Liver (tissue), 3 donors: ENCODE results near the gene CTNNA2.

ENCODE experiments used
- ATF3 ChIP-seq: IDR thresholded peaks from 2 replicates; pipeline ENCODE4 v1.6.1; 2016; ENCODE audit warnings: antibody characterized with exemption
- EGR1 ChIP-seq, 2 donors: IDR thresholded peaks; 2 replicates each; pipeline ENCODE4 v1.6.1; 2016 to 2018; ENCODE audit warnings: antibody characterized with exemption in 2 of 2, low read depth in 2 of 2
- FOXA1 ChIP-seq: IDR thresholded peaks from 2 replicates; pipeline ENCODE4 v1.6.1; 2016; ENCODE audit warnings: antibody characterized with exemption
- FOXA2 ChIP-seq: IDR thresholded peaks from 2 replicates; pipeline ENCODE4 v1.6.1; 2016; ENCODE audit warnings: antibody characterized with exemption
- GABPA ChIP-seq, 2 donors: IDR thresholded peaks in 1 of 2; conservative IDR thresholded peaks in 1 of 2; 2 replicates each; pipeline ENCODE4 v1.6.1; 2016; ENCODE audit warnings: antibody characterized with exemption in 2 of 2, mild to moderate bottlenecking in 1 of 2, moderate library complexity in 1 of 2
- HNF4A ChIP-seq, 2 donors: conservative IDR thresholded peaks; 2 replicates each; pipeline ENCODE4 v1.6.1; 2016; ENCODE audit warnings: antibody characterized with exemption in 2 of 2, mild to moderate bottlenecking in 2 of 2
- NR2F2 ChIP-seq: IDR thresholded peaks from 2 replicates; pipeline ENCODE4 v1.6.1; 2016; ENCODE audit warnings: antibody characterized with exemption
- RXRA ChIP-seq, 2 donors: IDR thresholded peaks; 2 replicates each; pipeline ENCODE4 v1.6.1; 2017 to 2018; ENCODE audit warnings: antibody characterized with exemption in 2 of 2, mild to moderate bottlenecking in 1 of 2
- TAF1 ChIP-seq: conservative IDR thresholded peaks from 2 replicates; pipeline ENCODE4 v1.6.1; 2016; ENCODE audit warnings: antibody characterized with exemption, mild to moderate bottlenecking
- YY1 ChIP-seq: IDR thresholded peaks from 2 replicates; pipeline ENCODE4 v1.6.1; 2016; ENCODE audit warnings: antibody characterized with exemption, mild to moderate bottlenecking
- TF ChIP-seq, protein P1 (sequence below): fragments of 150-350 bp; IDR thresholded peaks from 2 replicates; pipeline ENCODE4 v1.5.1; 2017; ENCODE audit warnings: improper control_type of control experiment, low read depth, low read length; ENCODE audit not compliant: missing input control
- TF ChIP-seq, protein P2 (sequence below): IDR thresholded peaks from 2 replicates; pipeline ENCODE4 v1.6.1; 2016; ENCODE audit warnings: antibody characterized with exemption
- TF ChIP-seq, protein P3 (sequence below): IDR thresholded peaks from 2 replicates; pipeline ENCODE4 v1.6.1; 2016; ENCODE audit warnings: antibody characterized with exemption, mild to moderate bottlenecking
- donor health status: healthy.
- donor health status: healthy.

DNA sequence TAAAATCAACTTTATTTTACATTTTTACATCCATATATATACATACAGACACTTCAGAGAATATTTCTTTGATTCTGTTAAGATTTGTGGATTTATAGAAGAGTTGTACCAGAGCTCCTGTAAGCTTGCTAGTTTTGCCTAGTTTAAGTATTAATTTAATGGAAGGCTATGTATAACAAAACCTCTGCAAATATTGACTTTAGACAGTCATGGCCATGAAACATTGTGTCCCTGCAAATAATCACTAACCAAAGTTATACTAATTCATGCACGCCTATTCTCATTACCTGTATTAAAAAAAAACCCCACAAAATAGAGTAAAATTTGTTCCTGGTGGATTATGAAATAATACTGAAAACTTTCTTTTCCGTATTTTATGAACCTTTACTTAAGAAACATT lies 379.3 kb downstream of the CTNNA2 start:
- TF ChIP-seq, protein P1, sequence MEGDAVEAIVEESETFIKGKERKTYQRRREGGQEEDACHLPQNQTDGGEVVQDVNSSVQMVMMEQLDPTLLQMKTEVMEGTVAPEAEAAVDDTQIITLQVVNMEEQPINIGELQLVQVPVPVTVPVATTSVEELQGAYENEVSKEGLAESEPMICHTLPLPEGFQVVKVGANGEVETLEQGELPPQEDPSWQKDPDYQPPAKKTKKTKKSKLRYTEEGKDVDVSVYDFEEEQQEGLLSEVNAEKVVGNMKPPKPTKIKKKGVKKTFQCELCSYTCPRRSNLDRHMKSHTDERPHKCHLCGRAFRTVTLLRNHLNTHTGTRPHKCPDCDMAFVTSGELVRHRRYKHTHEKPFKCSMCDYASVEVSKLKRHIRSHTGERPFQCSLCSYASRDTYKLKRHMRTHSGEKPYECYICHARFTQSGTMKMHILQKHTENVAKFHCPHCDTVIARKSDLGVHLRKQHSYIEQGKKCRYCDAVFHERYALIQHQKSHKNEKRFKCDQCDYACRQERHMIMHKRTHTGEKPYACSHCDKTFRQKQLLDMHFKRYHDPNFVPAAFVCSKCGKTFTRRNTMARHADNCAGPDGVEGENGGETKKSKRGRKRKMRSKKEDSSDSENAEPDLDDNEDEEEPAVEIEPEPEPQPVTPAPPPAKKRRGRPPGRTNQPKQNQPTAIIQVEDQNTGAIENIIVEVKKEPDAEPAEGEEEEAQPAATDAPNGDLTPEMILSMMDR: no peak
- TF ChIP-seq TAF1 (no peak), ATF3 (no peak), EGR1 (IDR thresholded peaks at IDR 0.05; ENCODE audit: low read depth in 2 of 2) (no peak), NR2F2 (no peak), GABPA (IDR thresholded peaks at IDR 0.05 in 1 of 2, conservative IDR thresholded peaks at IDR 0.05 in 1 of 2) (no peak), YY1 (no peak), RXRA (IDR thresholded peaks at IDR 0.05) (no peak), FOXA1 (no peak), HNF4A (conservative IDR thresholded peaks at IDR 0.05) (no peak), FOXA2 (no peak)
- TF ChIP-seq, protein P2, sequence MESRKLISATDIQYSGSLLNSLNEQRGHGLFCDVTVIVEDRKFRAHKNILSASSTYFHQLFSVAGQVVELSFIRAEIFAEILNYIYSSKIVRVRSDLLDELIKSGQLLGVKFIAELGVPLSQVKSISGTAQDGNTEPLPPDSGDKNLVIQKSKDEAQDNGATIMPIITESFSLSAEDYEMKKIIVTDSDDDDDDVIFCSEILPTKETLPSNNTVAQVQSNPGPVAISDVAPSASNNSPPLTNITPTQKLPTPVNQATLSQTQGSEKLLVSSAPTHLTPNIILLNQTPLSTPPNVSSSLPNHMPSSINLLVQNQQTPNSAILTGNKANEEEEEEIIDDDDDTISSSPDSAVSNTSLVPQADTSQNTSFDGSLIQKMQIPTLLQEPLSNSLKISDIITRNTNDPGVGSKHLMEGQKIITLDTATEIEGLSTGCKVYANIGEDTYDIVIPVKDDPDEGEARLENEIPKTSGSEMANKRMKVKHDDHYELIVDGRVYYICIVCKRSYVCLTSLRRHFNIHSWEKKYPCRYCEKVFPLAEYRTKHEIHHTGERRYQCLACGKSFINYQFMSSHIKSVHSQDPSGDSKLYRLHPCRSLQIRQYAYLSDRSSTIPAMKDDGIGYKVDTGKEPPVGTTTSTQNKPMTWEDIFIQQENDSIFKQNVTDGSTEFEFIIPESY: no peak
- TF ChIP-seq, protein P3, sequence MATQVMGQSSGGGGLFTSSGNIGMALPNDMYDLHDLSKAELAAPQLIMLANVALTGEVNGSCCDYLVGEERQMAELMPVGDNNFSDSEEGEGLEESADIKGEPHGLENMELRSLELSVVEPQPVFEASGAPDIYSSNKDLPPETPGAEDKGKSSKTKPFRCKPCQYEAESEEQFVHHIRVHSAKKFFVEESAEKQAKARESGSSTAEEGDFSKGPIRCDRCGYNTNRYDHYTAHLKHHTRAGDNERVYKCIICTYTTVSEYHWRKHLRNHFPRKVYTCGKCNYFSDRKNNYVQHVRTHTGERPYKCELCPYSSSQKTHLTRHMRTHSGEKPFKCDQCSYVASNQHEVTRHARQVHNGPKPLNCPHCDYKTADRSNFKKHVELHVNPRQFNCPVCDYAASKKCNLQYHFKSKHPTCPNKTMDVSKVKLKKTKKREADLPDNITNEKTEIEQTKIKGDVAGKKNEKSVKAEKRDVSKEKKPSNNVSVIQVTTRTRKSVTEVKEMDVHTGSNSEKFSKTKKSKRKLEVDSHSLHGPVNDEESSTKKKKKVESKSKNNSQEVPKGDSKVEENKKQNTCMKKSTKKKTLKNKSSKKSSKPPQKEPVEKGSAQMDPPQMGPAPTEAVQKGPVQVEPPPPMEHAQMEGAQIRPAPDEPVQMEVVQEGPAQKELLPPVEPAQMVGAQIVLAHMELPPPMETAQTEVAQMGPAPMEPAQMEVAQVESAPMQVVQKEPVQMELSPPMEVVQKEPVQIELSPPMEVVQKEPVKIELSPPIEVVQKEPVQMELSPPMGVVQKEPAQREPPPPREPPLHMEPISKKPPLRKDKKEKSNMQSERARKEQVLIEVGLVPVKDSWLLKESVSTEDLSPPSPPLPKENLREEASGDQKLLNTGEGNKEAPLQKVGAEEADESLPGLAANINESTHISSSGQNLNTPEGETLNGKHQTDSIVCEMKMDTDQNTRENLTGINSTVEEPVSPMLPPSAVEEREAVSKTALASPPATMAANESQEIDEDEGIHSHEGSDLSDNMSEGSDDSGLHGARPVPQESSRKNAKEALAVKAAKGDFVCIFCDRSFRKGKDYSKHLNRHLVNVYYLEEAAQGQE: no peak
